Measurements from ENCODE around the gene KRI1.

- no peak for TF ChIP-seq CTCF (IDR thresholded peaks at IDR 0.05)
- no peak for TF ChIP-seq ZFX (IDR thresholded peaks at IDR 0.05; ENCODE audit: borderline replicate concordance)
These were observed 44.2 kb downstream of the KRI1 start for GRCh38 chr19:10521461-10522171.
